ENCODE data around the gene SPINT1. TPM values are rescaled to one million over a fixed set of nuclear protein-coding genes. Genes with fewer than 3 reads are reported as not detected.
A peak's percentile ranks its signal among the peaks of the same experiment; 100 is the strongest.

SPINT1 gene
- total and polyA plus RNA-seq, 2 donors (not counting 1 experiment from before 2014, with no cell fraction given), result under 0.01 to 0.09 TPM

DNA sequence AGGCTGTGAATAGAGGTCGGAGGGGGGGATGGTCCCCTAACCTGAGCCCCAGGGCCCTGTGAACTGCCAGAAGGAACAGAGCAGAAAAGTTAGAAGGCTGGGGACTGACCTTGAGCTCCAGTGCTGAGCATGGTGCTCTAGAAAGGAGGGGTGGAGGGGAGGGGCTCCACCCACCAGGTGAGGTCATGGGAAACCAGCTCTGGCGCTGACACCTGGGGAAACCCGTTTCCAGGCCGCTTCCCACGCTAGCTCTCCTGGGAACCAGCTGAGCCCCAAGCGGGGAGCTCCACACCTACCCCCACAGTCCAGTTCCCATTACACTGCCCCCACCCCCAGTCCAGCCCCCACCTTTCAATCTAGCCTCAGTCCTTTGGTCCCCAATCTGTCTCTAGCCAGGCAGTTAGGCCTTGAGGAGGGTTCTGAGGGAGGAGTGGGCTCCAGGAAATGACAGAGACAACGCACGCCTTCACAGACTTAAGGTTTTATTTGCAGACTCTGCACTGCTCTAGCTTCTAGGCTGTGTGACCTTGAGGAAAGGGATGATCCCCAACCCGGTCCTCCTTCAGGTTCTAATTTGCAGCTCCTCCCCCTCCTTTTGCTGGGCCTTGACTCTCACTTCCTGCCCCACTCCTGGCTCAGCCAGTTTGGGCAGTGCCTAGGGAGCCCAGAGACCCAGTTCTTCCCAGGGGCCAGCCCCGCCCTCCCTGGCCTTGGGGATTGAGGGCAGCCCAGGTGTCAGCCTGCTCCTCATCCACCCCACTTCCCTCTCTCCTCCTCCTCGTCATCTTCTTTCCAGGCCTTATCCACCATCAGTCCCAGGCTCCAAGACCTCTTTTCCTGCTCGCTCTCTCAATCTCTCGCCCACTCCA lies 28.1 kb downstream of the SPINT1 start:
- H3K9ac ChIP-seq (ENCODE audit: insufficient read depth, low read length), result no peak overlapping the region
- no peak for DNase-seq (ENCODE audit: low read depth in 2 of 2)
- H3K4me3 ChIP-seq (replicated peaks in 1 of 4; ENCODE audit: control extremely low read depth in 1 of 4, insufficient read depth in 1 of 4, low read depth in 3 of 4, low read length in 4 of 4), result no peak overlapping the region
- H3K79me2 ChIP-seq (ENCODE audit: control insufficient read depth, insufficient read depth, low read length), result no peaks in the 10 kb centered on the region
- H4K20me1 ChIP-seq (ENCODE audit: control insufficient read depth, extremely low read depth, insufficient read depth, low read length), result no peaks in the 10 kb centered on the region
- peaks cover 22% of the 10 kb centered on the region for H3K27me3 ChIP-seq (ENCODE audit: control insufficient read depth, insufficient read depth, low read length)
- H3K4me1 ChIP-seq (ENCODE audit: control insufficient read depth, extremely low read depth, insufficient read depth, low read length), result no peaks in the 10 kb centered on the region
- H3K9me3 ChIP-seq (ENCODE audit: control insufficient read depth, insufficient read depth, low read depth, low read length), result no peaks in the 10 kb centered on the region
- no peak overlapping the region for H3K27ac ChIP-seq (ENCODE audit: insufficient read depth, low read length)
- H3K36me3 ChIP-seq (ENCODE audit: control insufficient read depth, insufficient read depth, low read length), result no peaks in the 10 kb centered on the region
- TF ChIP-seq, protein P1, sequence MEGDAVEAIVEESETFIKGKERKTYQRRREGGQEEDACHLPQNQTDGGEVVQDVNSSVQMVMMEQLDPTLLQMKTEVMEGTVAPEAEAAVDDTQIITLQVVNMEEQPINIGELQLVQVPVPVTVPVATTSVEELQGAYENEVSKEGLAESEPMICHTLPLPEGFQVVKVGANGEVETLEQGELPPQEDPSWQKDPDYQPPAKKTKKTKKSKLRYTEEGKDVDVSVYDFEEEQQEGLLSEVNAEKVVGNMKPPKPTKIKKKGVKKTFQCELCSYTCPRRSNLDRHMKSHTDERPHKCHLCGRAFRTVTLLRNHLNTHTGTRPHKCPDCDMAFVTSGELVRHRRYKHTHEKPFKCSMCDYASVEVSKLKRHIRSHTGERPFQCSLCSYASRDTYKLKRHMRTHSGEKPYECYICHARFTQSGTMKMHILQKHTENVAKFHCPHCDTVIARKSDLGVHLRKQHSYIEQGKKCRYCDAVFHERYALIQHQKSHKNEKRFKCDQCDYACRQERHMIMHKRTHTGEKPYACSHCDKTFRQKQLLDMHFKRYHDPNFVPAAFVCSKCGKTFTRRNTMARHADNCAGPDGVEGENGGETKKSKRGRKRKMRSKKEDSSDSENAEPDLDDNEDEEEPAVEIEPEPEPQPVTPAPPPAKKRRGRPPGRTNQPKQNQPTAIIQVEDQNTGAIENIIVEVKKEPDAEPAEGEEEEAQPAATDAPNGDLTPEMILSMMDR (conservative IDR thresholded peaks at IDR 0.05 in 1 of 2, IDR thresholded peaks at IDR 0.05 in 1 of 2; ENCODE audit: low read depth in 1 of 2, low read length in 2 of 2), result no peak
- no peak for TF ChIP-seq EZH2 (IDR thresholded peaks at IDR 0.05; ENCODE audit: low read length, missing control alignments)
- H3K4me2 ChIP-seq (ENCODE audit: extremely low read depth, insufficient read depth, low read length), result no peak overlapping the region
- H2AFZ ChIP-seq (ENCODE audit: low read length), result no peak overlapping the region

DNA sequence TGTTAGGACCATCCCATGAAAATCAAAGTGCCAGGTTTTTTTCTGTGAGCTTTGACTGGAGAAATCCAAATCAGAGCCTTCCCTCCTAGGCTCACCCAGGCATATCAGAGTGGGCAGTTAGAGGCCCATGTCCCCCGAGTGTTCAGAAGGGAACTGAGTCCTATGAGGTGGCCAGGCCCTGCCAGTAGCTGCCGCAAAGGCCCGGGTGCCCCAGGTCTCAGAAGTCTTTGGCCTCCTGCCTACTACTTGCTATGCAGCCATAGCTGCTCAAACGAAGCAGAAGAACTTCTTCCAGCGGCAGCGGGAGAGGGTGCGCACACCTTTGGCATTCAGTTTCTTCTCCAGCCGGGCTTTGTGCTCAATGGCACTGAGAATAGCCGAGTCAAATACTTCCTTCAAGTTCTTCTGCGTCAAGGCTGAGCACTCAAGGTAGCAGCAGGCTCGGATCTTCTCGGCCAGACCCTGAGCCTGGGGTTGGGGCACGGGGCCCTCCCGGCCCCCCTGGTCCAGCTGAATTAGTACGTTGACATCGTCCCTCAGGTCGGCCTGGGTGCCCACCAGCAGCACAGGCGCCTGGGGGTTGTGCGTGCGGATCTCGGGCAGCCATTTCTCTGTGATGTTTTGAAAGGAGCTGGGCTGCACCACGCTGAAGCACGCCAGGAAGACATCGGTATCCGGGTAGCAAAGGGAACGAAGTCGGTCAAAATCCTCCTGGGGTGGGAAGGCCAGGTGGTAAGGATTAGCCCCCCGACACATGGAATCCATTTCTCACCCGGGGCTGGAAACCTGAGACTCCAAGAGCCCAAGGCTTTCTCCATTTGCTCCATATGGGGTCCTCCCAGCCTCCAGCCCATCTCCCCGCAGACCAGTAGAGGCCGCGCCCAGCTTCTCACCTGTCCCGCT lies 29.2 kb downstream of the SPINT1 start:
- H3K4me2 ChIP-seq (ENCODE audit: extremely low read depth, insufficient read depth, low read length), result peak overlapping the region; percentile 75
- no peaks in the 10 kb centered on the region for H4K20me1 ChIP-seq (ENCODE audit: control insufficient read depth, extremely low read depth, insufficient read depth, low read length)
- no peak overlapping the region for H3K27ac ChIP-seq (ENCODE audit: insufficient read depth, low read length)
- peaks cover 22% of the 10 kb centered on the region for H3K27me3 ChIP-seq (ENCODE audit: control insufficient read depth, insufficient read depth, low read length)
- H3K4me1 ChIP-seq (ENCODE audit: control insufficient read depth, extremely low read depth, insufficient read depth, low read length), result no peaks in the 10 kb centered on the region
- no peaks in the 10 kb centered on the region for H3K9me3 ChIP-seq (ENCODE audit: control insufficient read depth, insufficient read depth, low read depth, low read length)
- no peaks in the 10 kb centered on the region for H3K36me3 ChIP-seq (ENCODE audit: control insufficient read depth, insufficient read depth, low read length)
- no peak overlapping the region for H3K9ac ChIP-seq (ENCODE audit: insufficient read depth, low read length)
- H3K79me2 ChIP-seq (ENCODE audit: control insufficient read depth, insufficient read depth, low read length), result no peaks in the 10 kb centered on the region
- TF ChIP-seq, protein P1 (conservative IDR thresholded peaks at IDR 0.05 in 1 of 2, IDR thresholded peaks at IDR 0.05 in 1 of 2; ENCODE audit: low read depth in 1 of 2, low read length in 2 of 2), result no peak
- peak; percentile 36 for TF ChIP-seq EZH2 (IDR thresholded peaks at IDR 0.05; ENCODE audit: low read length, missing control alignments)
- H2AFZ ChIP-seq (ENCODE audit: low read length), result no peak overlapping the region
- H3K4me3 ChIP-seq (replicated peaks in 1 of 4; ENCODE audit: control extremely low read depth in 1 of 4, insufficient read depth in 1 of 4, low read depth in 3 of 4, low read length in 4 of 4), result peak overlapping the region in 2 of 4 experiments; percentile 31 to 48
- DNase-seq (ENCODE audit: low read depth in 2 of 2), result no peak

Measured in fibroblast of lung (primary cell).